B cell (primary cell): Measurements from ENCODE around the gene C1QTNF6. TPM values are rescaled to one million over a fixed set of nuclear protein-coding genes. Genes with fewer than 3 reads are reported as not detected.

Experiments
- ATAC-seq: fragments of 200-7000 bp; cut with Tn5 transposase; one replicate; pipeline ENCODE4 v1.10.0; 2021; ENCODE audit warnings: low read depth, mild to moderate bottlenecking, moderate number of reproducible peaks, moderate library complexity
- CTCF ChIA-PET: fragments of 350-600 bp; sonication (Branson Sonifier 250); formaldehyde crosslinking; loops from one replicate; lab custom pipeline; 2021; ENCODE audit warnings: antibody characterized with exemption, inconsistent platforms; lab: Charles Lee
- POLR2A ChIA-PET: fragments of 350-600 bp; sonication (Branson Sonifier 250); formaldehyde crosslinking; loops from one replicate; lab custom pipeline; 2021; ENCODE audit warnings: antibody characterized with exemption; lab: Charles Lee
- DNase-seq: peaks from one replicate; pipeline ENCODE4 v3.0.0; 2013
- H2AFZ ChIP-seq: 2 replicates; pipeline ENCODE4 v1.6.1; 2012; ENCODE audit warnings: mild to moderate bottlenecking, low read depth, low read length; ENCODE audit not compliant: insufficient read depth, poor library complexity, severe bottlenecking
- H3K27ac ChIP-seq, 2 donors: 1 replicate in 1 of 2; 2 replicates in 1 of 2; pipeline ENCODE4 v1.5.1; 2012 to 2013; ENCODE audit warnings: low read length in 2 of 2, mild to moderate bottlenecking in 2 of 2, moderate library complexity in 1 of 2
- H3K27me3 ChIP-seq, 4 experiments: fragments of 200-600 bp in 1 of 4; sonication (generic) in 1 of 4; replicated peaks in 1 of 4; 1 replicate in 2 of 4; 2 replicates in 2 of 4; pipeline versions ENCODE4 v1.6.1 to v1.7.0; 2013 to 2016; ENCODE audit warnings: low read length in 3 of 4, mild to moderate bottlenecking in 2 of 4, mixed read lengths in 1 of 4, moderate library complexity in 1 of 4; ENCODE audit not compliant: insufficient read depth in 4 of 4, control insufficient read depth in 3 of 4; ENCODE audit errors: control extremely low read depth in 1 of 4
- H3K36me3 ChIP-seq, 2 experiments: replicated peaks in 1 of 2; 1 replicate in 1 of 2; 2 replicates in 1 of 2; pipeline versions ENCODE4 v1.6.1 to v1.7.1; 2013; ENCODE audit warnings: low read length in 1 of 2; ENCODE audit not compliant: insufficient read depth in 2 of 2, control insufficient read depth in 1 of 2; ENCODE audit errors: control extremely low read depth in 1 of 2, extremely low read depth in 1 of 2
- H3K4me1 ChIP-seq, 2 donors: fragments of 200-600 bp in 1 of 2; sonication (generic) in 1 of 2; 1 replicate in 1 of 2; 2 replicates in 1 of 2; pipeline versions ENCODE4 v1.5.1 to v1.6.1; 2013 to 2017; ENCODE audit warnings: low read length in 2 of 2; ENCODE audit not compliant: control insufficient read depth in 2 of 2, insufficient read depth in 2 of 2
- H3K4me2 ChIP-seq: replicated peaks from 2 replicates; pipeline ENCODE3; 2012; ENCODE audit warnings: mild to moderate bottlenecking, low read depth, low read length; ENCODE audit not compliant: poor library complexity, severe bottlenecking
- H3K4me3 ChIP-seq, 5 experiments: fragments of 200-600 bp in 1 of 5; sonication (generic) in 1 of 5; 1 replicate in 3 of 5; 2 replicates in 2 of 5; pipeline versions ENCODE4 v1.5.1 to v1.7.0; 2011 to 2016; ENCODE audit warnings: low read length in 4 of 5, mild to moderate bottlenecking in 4 of 5, low read depth in 2 of 5, control low read depth in 1 of 5, moderate library complexity in 1 of 5; ENCODE audit not compliant: insufficient read depth in 1 of 5; ENCODE audit errors: control extremely low read depth in 1 of 5, extremely low read depth in 1 of 5
- H3K79me2 ChIP-seq: fragments of 200-600 bp; sonication (generic); one replicate; pipeline ENCODE4 v1.6.0; 2016; ENCODE audit warnings: low read length; ENCODE audit not compliant: control insufficient read depth, insufficient read depth
- H3K9ac ChIP-seq: fragments of 200-600 bp; sonication (generic); 2 replicates; pipeline ENCODE4 v1.6.1; 2017; ENCODE audit warnings: mild to moderate bottlenecking, low read length, moderate library complexity
- H3K9me3 ChIP-seq, 3 donors: one replicate each; pipeline versions ENCODE4 v1.6.1 to v1.7.1; 2013; ENCODE audit warnings: low read length in 2 of 3; ENCODE audit not compliant: control insufficient read depth in 2 of 3, insufficient read depth in 1 of 3; ENCODE audit errors: control extremely low read depth in 1 of 3
- H4K20me1 ChIP-seq: 2 replicates; pipeline ENCODE4 v1.6.0; 2012; ENCODE audit warnings: mild to moderate bottlenecking, low read length; ENCODE audit not compliant: insufficient read depth, control insufficient read depth, poor library complexity, severe bottlenecking
- H3K27ac Mint-ChIP-seq: one replicate; pipeline ENCODE4 v1.8.0; 2021; ENCODE audit warnings: mixed read lengths
- H3K27me3 Mint-ChIP-seq: one replicate; pipeline ENCODE4 v1.8.0; 2021; ENCODE audit warnings: mixed read lengths
- H3K4me1 Mint-ChIP-seq: one replicate; pipeline ENCODE4 v1.8.0; 2021; ENCODE audit warnings: mixed read lengths
- H3K4me3 Mint-ChIP-seq: one replicate; pipeline ENCODE4 v1.8.0; 2021; ENCODE audit warnings: mixed read lengths
- H3K9me3 Mint-ChIP-seq: one replicate; pipeline ENCODE4 v1.8.0; 2022; ENCODE audit warnings: mixed read lengths; ENCODE audit not compliant: insufficient read depth
- CTCF ChIP-seq: fragments of 200-600 bp; IDR thresholded peaks from one replicate; pipeline ENCODE4 v1.8.0; 2022; ENCODE audit warnings: antibody characterized with exemption, mild to moderate bottlenecking
- EZH2 ChIP-seq: IDR thresholded peaks from 2 replicates; pipeline ENCODE4 v1.6.1; 2012; ENCODE audit warnings: borderline replicate concordance, low read depth, mild to moderate bottlenecking, moderate library complexity, low read length; ENCODE audit not compliant: insufficient read depth, poor library complexity, severe bottlenecking
- WGBS: methylation state at CpG from one replicate; pipeline ENCODE4 v1.1.5; 2013; ENCODE audit warnings: missing lambda C conversion rate; ENCODE audit not compliant: insufficient coverage; 5-methylcytosine and 5-hydroxymethylcytosine counted together
- intact Hi-C: fragments of 100-400 bp; cut with micrococcal nuclease; formaldehyde crosslinking; loops from one replicate; pipeline ENCODE4 v1.10.0; 2022
- polyA plus RNA-seq: library from polyadenylated mRNA; depleted of rRNA; stranded (reverse); fragments of >200 nt; gene quantifications from 2 replicates; pipeline ENCODE4 v1.2.3, GENCODE V29; 2012
- total RNA-seq, 2 donors: library from RNA; stranded (reverse); fragments of 120-200 nt in 1 of 2; gene quantifications; 1 replicate in 1 of 2; 2 replicates in 1 of 2; pipeline versions ENCODE4 v1.2.3 to v1.2.4, GENCODE V29; 2013 to 2022

Gene C1QTNF6
- total and polyA plus RNA-seq, 2 donors (not counting 1 experiment from before 2014, with no cell fraction given) = 18.5 to 33.9 TPM

- no peaks in the 10 kb centered on the region for H3K27me3 ChIP-seq
- peak; percentile 79 for ATAC-seq
These were observed 25.6 kb downstream of the C1QTNF6 start for GRCh38 chr22:37162221-37163095.

More at GRCh38 chr22:37162221-37163095, 25.6 kb downstream of the C1QTNF6 start:
- Mint-ChIP-seq H3K9me3 (no peaks in the 10 kb centered on the region), H3K27ac (peak overlapping the region; percentile 88), H3K4me3 (peak overlapping the region; percentile 68), H3K4me1 (peaks cover 35% of the 10 kb centered on the region), H3K27me3 (peaks cover 2% of the 10 kb centered on the region)
- no peak for TF ChIP-seq EZH2
- peak; percentile 41 for TF ChIP-seq CTCF
- H3K79me2 ChIP-seq = no peaks in the 10 kb centered on the region
- peak overlapping the region; percentile 47 to 55 for H3K27ac ChIP-seq
- H3K9ac ChIP-seq = peak overlapping the region; percentile 0
- peak; percentile 69 for DNase-seq
- H3K4me2 ChIP-seq = peak overlapping the region; percentile 51
- H3K9me3 ChIP-seq = peaks cover 0 to 12% (median 6%) of the 10 kb centered on the region in 3 donors
- ChIA-PET CTCF (interaction anchor here (0.6 to 7.1 kb wide), 19 partner anchors 7 to 404 kb away, joined by 3 to 83 read pairs (median 3); partner anchors contain the start of gene RAC2), POLR2A (interaction anchor here (0.6 to 0.9 kb wide), 4 partner anchors 41 to 154 kb away, joined by 3 to 6 read pairs (median 3); no protein-coding TSS in a partner anchor)
- H3K36me3 ChIP-seq = no peaks in the 10 kb centered on the region
- H3K4me3 ChIP-seq = no peak overlapping the region
- 49% methylated on average over 7 of the region's 11 CpGs for WGBS
- no peaks in the 10 kb centered on the region for H4K20me1 ChIP-seq
- intact Hi-C loops = no loop called here
- H3K4me1 ChIP-seq = peaks cover 17 to 46% of the 10 kb centered on the region in 2 donors
- peak overlapping the region; percentile 56 for H2AFZ ChIP-seq
